ENCODE measurements around the gene GALNT5.

DNA sequence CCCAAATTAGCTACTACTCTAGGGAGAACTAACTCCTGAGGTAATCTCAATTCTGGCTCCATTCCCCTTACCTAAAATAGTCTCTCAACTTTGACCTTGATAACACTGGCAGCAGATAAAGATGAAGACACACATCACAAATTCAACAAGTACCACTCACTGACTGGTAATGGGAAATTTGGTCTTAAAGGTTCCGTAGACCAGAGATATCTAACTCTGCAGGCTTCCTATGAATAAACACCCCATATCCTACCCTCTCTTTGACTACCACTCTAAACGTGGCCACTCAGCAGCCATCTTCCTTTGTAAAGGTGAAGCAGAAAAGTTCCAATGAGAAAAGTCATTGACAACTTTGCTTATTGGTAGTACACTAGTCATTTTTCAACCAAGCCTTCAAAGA, 38.6 kb upstream of the GALNT5 start:
- TF ChIP-seq, protein P1, sequence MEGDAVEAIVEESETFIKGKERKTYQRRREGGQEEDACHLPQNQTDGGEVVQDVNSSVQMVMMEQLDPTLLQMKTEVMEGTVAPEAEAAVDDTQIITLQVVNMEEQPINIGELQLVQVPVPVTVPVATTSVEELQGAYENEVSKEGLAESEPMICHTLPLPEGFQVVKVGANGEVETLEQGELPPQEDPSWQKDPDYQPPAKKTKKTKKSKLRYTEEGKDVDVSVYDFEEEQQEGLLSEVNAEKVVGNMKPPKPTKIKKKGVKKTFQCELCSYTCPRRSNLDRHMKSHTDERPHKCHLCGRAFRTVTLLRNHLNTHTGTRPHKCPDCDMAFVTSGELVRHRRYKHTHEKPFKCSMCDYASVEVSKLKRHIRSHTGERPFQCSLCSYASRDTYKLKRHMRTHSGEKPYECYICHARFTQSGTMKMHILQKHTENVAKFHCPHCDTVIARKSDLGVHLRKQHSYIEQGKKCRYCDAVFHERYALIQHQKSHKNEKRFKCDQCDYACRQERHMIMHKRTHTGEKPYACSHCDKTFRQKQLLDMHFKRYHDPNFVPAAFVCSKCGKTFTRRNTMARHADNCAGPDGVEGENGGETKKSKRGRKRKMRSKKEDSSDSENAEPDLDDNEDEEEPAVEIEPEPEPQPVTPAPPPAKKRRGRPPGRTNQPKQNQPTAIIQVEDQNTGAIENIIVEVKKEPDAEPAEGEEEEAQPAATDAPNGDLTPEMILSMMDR (conservative IDR thresholded peaks at IDR 0.05; ENCODE audit: low read depth, low read length) = no peak
- TF ChIP-seq EZH2 (IDR thresholded peaks at IDR 0.05; ENCODE audit: borderline replicate concordance, low read depth, low read length, poor library complexity, severe bottlenecking) = no peak

All from A673 (cell line).